Measurements from ENCODE around the gene KLHL8. TPM values are rescaled to one million over a fixed set of nuclear protein-coding genes. Genes with fewer than 3 reads are reported as not detected.

The KLHL8 gene
- 4.2 to 6.2 TPM (median 5.8 TPM) in 5 replicates for total RNA-seq (2022; extraction: Qiagen RNA extraction)

DNA sequence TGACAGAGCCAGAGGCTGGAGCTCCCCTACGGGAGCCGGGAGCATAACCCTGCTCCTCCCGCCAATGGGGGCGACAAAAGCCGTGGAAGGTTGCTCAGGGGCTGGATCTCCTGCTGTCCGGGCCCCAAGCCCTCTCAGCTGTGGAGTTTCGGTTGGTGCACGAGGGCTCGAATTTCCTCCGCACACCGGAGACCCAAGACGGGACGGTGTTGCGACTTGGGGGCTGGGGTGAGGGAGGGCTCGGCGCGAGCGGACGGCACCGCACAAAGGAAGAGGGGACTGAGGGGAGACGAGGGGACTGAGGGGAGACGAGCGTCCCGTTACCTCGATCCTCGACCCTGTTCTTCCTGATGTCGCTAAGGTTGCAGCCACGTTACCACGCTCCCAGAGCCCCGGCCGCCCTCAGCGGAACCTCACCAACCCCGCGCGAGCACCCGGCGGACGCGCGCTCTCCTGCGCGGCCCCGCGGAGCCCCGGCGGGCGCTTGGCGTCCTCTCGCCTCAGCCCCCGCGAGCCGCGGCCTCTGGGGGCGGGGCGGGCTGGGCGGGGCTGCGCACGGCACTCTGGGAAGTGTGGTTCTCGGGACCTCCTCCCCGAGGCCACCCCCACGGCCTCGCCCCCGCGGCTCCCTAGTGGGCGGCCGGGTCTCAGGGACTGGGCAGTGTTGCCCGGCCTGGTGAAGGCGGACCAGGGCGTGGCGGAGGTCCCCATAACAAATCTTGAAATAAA is at the start of gene KLHL8:
TSS of gene KLHL8 (minus strand) at position 525 of the 729 bp plus-strand sequence. CDS start 25,079 bp downstream, outside the sequence.

Other genes starting within 250 kb of the KLHL8 start
- gene HSD17B13, start 102.3 kb upstream of the KLHL8 start, total RNA-seq (2022; extraction: Qiagen RNA extraction): 0.05 to 0.14 TPM (median 0.06 TPM) in 5 replicates
- gene HSD17B11, start 170.6 kb upstream of the KLHL8 start, total RNA-seq (2022; extraction: Qiagen RNA extraction): 46.0 to 61.8 TPM (median 57.0 TPM) in 5 replicates
- gene NUDT9, start 202.0 kb upstream of the KLHL8 start, total RNA-seq (2022; extraction: Qiagen RNA extraction): 25.6 to 35.9 TPM (median 27.8 TPM) in 5 replicates

Data from A549 treated with dexamethasone at 1 μM for 4 hours (cell line).